Central memory CD8-positive, alpha-beta T cell (primary cell): ENCODE results near the gene CTDSPL2.
"Not testable (repeated sequence)": the region's sequence is repeated elsewhere in the genome, so short reads cannot be mapped to it uniquely, and the experiment has no call there.

Experiments used
- ATAC-seq: fragments of 150-1000 bp; cut with Tn5 transposase; replicated peaks from 2 replicates; pipeline ENCODE4 v1.10.0; 2022; ENCODE audit warnings: mild to moderate bottlenecking, moderate FRiP score, moderate number of reproducible peaks; ENCODE audit not compliant: poor library complexity, severe bottlenecking; ENCODE audit errors: extremely low read depth
- DNase-seq, 2 donors: peaks; one replicate each; pipeline ENCODE4 v3.0.0; 2021; ENCODE audit warnings: low spot score in 2 of 2
- H3K27ac Mint-ChIP-seq: one replicate; pipeline ENCODE4 v1.8.0; 2022; ENCODE audit warnings: low read depth, mild to moderate bottlenecking, moderate library complexity, mixed read lengths
- H3K27me3 Mint-ChIP-seq: one replicate; pipeline ENCODE4 v1.8.0; 2022; ENCODE audit warnings: mixed read lengths
- H3K36me3 Mint-ChIP-seq: one replicate; pipeline ENCODE4 v1.8.0; 2022; ENCODE audit warnings: mild to moderate bottlenecking, moderate library complexity, mixed read lengths; ENCODE audit not compliant: insufficient read depth
- H3K4me1 Mint-ChIP-seq: one replicate; pipeline ENCODE4 v1.8.0; 2022; ENCODE audit warnings: mixed read lengths
- H3K4me3 Mint-ChIP-seq: one replicate; pipeline ENCODE4 v1.8.0; 2022; ENCODE audit warnings: mild to moderate bottlenecking, moderate library complexity, mixed read lengths
- H3K9me3 Mint-ChIP-seq: one replicate; pipeline ENCODE4 v1.8.0; 2022; ENCODE audit warnings: mixed read lengths

The CTDSPL2 gene

GRCh38 chr15:44554934-44555723, 127.7 kb downstream of the CTDSPL2 start:
- Mint-ChIP-seq H3K36me3 (peaks cover 68% of the 10 kb centered on the region), H3K27me3 (no peaks in the 10 kb centered on the region), H3K9me3 (no peaks in the 10 kb centered on the region), H3K4me3 (no peak overlapping the region), H3K27ac (peak overlapping the region; percentile 19), H3K4me1 (peaks cover 10% of the 10 kb centered on the region)
- DNase-seq (no peak), ATAC-seq (no peak)

- Mint-ChIP-seq H3K4me1 (peaks cover 21% of the 10 kb centered on the region), H3K27ac (peak overlapping the region; percentile 35), H3K36me3 (peaks cover 62% of the 10 kb centered on the region)
- not testable (repeated sequence) for H3K9me3 Mint-ChIP-seq, H3K27me3 Mint-ChIP-seq, DNase-seq, H3K4me3 Mint-ChIP-seq
- peak; percentile 54 for ATAC-seq
Observed at GRCh38 chr15:44560926-44561325, 133.5 kb downstream of the CTDSPL2 start.

- peaks cover 7% of the 10 kb centered on the region for H3K4me1 Mint-ChIP-seq
- no peaks in the 10 kb centered on the region for H3K9me3 Mint-ChIP-seq
- no peak overlapping the region for H3K27ac Mint-ChIP-seq
- ATAC-seq (no peak), DNase-seq (no peak)
- H3K27me3 Mint-ChIP-seq = no peaks in the 10 kb centered on the region
- H3K36me3 Mint-ChIP-seq = peaks cover 55% of the 10 kb centered on the region
- H3K4me3 Mint-ChIP-seq = no peak overlapping the region
Observed at GRCh38 chr15:44565387-44566154, 138.1 kb downstream of the CTDSPL2 start.

GRCh38 chr15:44566155-44566540, 138.7 kb downstream of the CTDSPL2 start:
- no peak overlapping the region for H3K27ac Mint-ChIP-seq
- ATAC-seq (no peak), DNase-seq (no peak)
- H3K36me3 Mint-ChIP-seq = peaks cover 55% of the 10 kb centered on the region
- no peak overlapping the region for H3K4me3 Mint-ChIP-seq
- no peaks in the 10 kb centered on the region for H3K9me3 Mint-ChIP-seq
- no peaks in the 10 kb centered on the region for H3K27me3 Mint-ChIP-seq
- H3K4me1 Mint-ChIP-seq = peaks cover 1% of the 10 kb centered on the region

- Mint-ChIP-seq H3K4me1 (no peaks in the 10 kb centered on the region), H3K36me3 (peaks cover 57% of the 10 kb centered on the region), H3K27me3 (no peaks in the 10 kb centered on the region)
Observed at GRCh38 chr15:44568338-44568737, 140.9 kb downstream of the CTDSPL2 start.

GRCh38 chr15:44569316-44569715, 141.9 kb downstream of the CTDSPL2 start:
- peaks cover 51% of the 10 kb centered on the region for H3K36me3 Mint-ChIP-seq
- no peak for ATAC-seq

More at GRCh38 chr15:44568338-44568737, 140.9 kb downstream of the CTDSPL2 start:
- Mint-ChIP-seq H3K27ac (no peak overlapping the region), H3K9me3 (no peaks in the 10 kb centered on the region), H3K4me3 (no peak overlapping the region)
- no peak for DNase-seq
- ATAC-seq = no peak

GRCh38 chr15:44570361-44570760, 142.9 kb downstream of the CTDSPL2 start:
- Mint-ChIP-seq H3K4me3 (no peak overlapping the region), H3K27ac (no peak overlapping the region), H3K27me3 (no peaks in the 10 kb centered on the region), H3K4me1 (peaks cover 6% of the 10 kb centered on the region), H3K36me3 (peaks cover 46% of the 10 kb centered on the region), H3K9me3 (no peaks in the 10 kb centered on the region)
- DNase-seq (no peak), ATAC-seq (no peak)

More at GRCh38 chr15:44569316-44569715, 141.9 kb downstream of the CTDSPL2 start:
- no peak for DNase-seq
- Mint-ChIP-seq H3K9me3 (no peaks in the 10 kb centered on the region), H3K27me3 (no peaks in the 10 kb centered on the region), H3K27ac (no peak overlapping the region), H3K4me3 (no peak overlapping the region), H3K4me1 (no peaks in the 10 kb centered on the region)

- Mint-ChIP-seq H3K4me1 (peaks cover 6% of the 10 kb centered on the region), H3K36me3 (peaks cover 32% of the 10 kb centered on the region), H3K9me3 (no peaks in the 10 kb centered on the region), H3K4me3 (no peak overlapping the region), H3K27ac (no peak overlapping the region), H3K27me3 (no peaks in the 10 kb centered on the region)
- DNase-seq = no peak
- ATAC-seq = no peak
Observed at GRCh38 chr15:44573386-44573785, 146.0 kb downstream of the CTDSPL2 start.

GRCh38 chr15:44574734-44575133, 147.3 kb downstream of the CTDSPL2 start:
- no peak for ATAC-seq
- Mint-ChIP-seq H3K27me3 (no peaks in the 10 kb centered on the region), H3K36me3 (peaks cover 29% of the 10 kb centered on the region), H3K9me3 (no peaks in the 10 kb centered on the region), H3K27ac (peak overlapping the region; percentile 71), H3K4me3 (no peak overlapping the region), H3K4me1 (peaks cover 6% of the 10 kb centered on the region)
- no peak for DNase-seq
